Activated CD8-positive, alpha-beta memory T cell treated with anti-CD3 and anti-CD28 coated beads, Interleukin-2, amount 50 U/mL, for 4 hours (primary cell): ENCODE results near the gene KCNK5.
A peak's percentile ranks its signal among the peaks of the same experiment; 100 is the strongest.

Experiments used
- DNase-seq: peaks from one replicate; pipeline ENCODE4 v3.0.0-alpha.2; 2020

Gene KCNK5

GRCh38 chr6:39228992-39229767 is at the start of gene KCNK5:
Gene KCNK5, minus strand, starts transcription at chr6:39229475. Its CDS starts 364 bp downstream, at chr6:39229111.
- peak; percentile 78 for DNase-seq

GRCh38 chr6:39276379-39276995 is 47.2 kb upstream of the KCNK5 start:
- no peak for DNase-seq

GRCh38 chr6:39274903-39275302 is 45.6 kb upstream of the KCNK5 start:
- DNase-seq: no peak

- no peak for DNase-seq
Measured at GRCh38 chr6:39274471-39274870, 45.2 kb upstream of the KCNK5 start.

- DNase-seq: no peak
Measured at GRCh38 chr6:39273406-39273821, 44.1 kb upstream of the KCNK5 start.

GRCh38 chr6:39269961-39270360 is 40.7 kb upstream of the KCNK5 start:
- no peak for DNase-seq

GRCh38 chr6:39268721-39269120 is 39.4 kb upstream of the KCNK5 start:
- DNase-seq: no peak

GRCh38 chr6:39268171-39268570 is 38.9 kb upstream of the KCNK5 start:
- DNase-seq: no peak

GRCh38 chr6:39266782-39267355 is 37.6 kb upstream of the KCNK5 start:
- DNase-seq: no peak

- DNase-seq: no peak
Measured at GRCh38 chr6:39266375-39266774, 37.1 kb upstream of the KCNK5 start.

GRCh38 chr6:39263303-39264037 is 34.2 kb upstream of the KCNK5 start:
- DNase-seq: no peak

- no peak for DNase-seq
Measured at GRCh38 chr6:39261751-39262150, 32.5 kb upstream of the KCNK5 start.

- no peak for DNase-seq
Measured at GRCh38 chr6:39260953-39261352, 31.7 kb upstream of the KCNK5 start.

GRCh38 chr6:39260456-39260855 is 31.2 kb upstream of the KCNK5 start:
- DNase-seq: no peak

GRCh38 chr6:39256294-39256940 is 27.1 kb upstream of the KCNK5 start:
- DNase-seq: no peak

GRCh38 chr6:39254999-39255535 is 25.8 kb upstream of the KCNK5 start:
- DNase-seq: no peak

GRCh38 chr6:39251406-39251805 is 22.1 kb upstream of the KCNK5 start:
- no peak for DNase-seq

- no peak for DNase-seq
Measured at GRCh38 chr6:39250507-39250906, 21.2 kb upstream of the KCNK5 start.

GRCh38 chr6:39249278-39249677 is 20.0 kb upstream of the KCNK5 start:
- no peak for DNase-seq

- no peak for DNase-seq
Measured at GRCh38 chr6:39247667-39248194, 18.5 kb upstream of the KCNK5 start.

- DNase-seq: no peak
Measured at GRCh38 chr6:39243809-39244208, 14.5 kb upstream of the KCNK5 start.

GRCh38 chr6:39240155-39240757 is 11.0 kb upstream of the KCNK5 start:
- DNase-seq: no peak
